ENCODE data around the gene TPM4.
A peak's percentile ranks its signal among the peaks of the same experiment; 100 is the strongest.

Gene TPM4

GRCh38 chr19:16133818-16134217 lies 57.5 kb downstream of the TPM4 start:
- DNase-seq: no peak

- no peak for DNase-seq
These were observed 58.2 kb downstream of the TPM4 start for GRCh38 chr19:16134510-16134909.

- DNase-seq: no peak
These were observed 59.3 kb downstream of the TPM4 start for GRCh38 chr19:16135430-16136127.

- DNase-seq: peak; percentile 54
These were observed 60.1 kb downstream of the TPM4 start for GRCh38 chr19:16136185-16136999.

- no peak for DNase-seq
These were observed 63.5 kb downstream of the TPM4 start for GRCh38 chr19:16139752-16140151.

GRCh38 chr19:16141043-16141442 lies 64.7 kb downstream of the TPM4 start:
- no peak for DNase-seq

GRCh38 chr19:16142032-16142580 lies 65.8 kb downstream of the TPM4 start:
- no peak for DNase-seq

GRCh38 chr19:16143399-16144215 lies 67.3 kb downstream of the TPM4 start, which contains the start of gene HSH2D:
Gene HSH2D (plus strand): TSS chr19:16143685. CDS start chr19:16148751, 5,066 bp downstream.
- peak; percentile 99 for DNase-seq

GRCh38 chr19:16144216-16144581 lies 67.9 kb downstream of the TPM4 start:
- DNase-seq: no peak

GRCh38 chr19:16146112-16146511 lies 69.8 kb downstream of the TPM4 start:
- DNase-seq: no peak

- no peak for DNase-seq
These were observed 72.3 kb downstream of the TPM4 start for GRCh38 chr19:16148443-16149229.

Measured in NCI-H146 (cell line).